GM18505 (cell line): ENCODE data around the gene PTN.
"Not testable (repeated sequence)": the region's sequence is repeated elsewhere in the genome, so short reads cannot be mapped to it uniquely, and the experiment has no call there.

ENCODE experiments used
- ATAC-seq: cut with Tn5 transposase; IDR thresholded peaks from one replicate; pipeline ENCODE4 v1.9.1; 2021; ENCODE audit not compliant: unreplicated experiment
- POLR2A ChIP-seq: IDR thresholded peaks from 4 replicates; pipeline ENCODE4 v1.6.1; 2011; ENCODE audit warnings: borderline replicate concordance; ENCODE audit not compliant: insufficient read depth, insufficient read length; ENCODE audit errors: extremely low read depth

Gene PTN

GRCh38 chr7:137266764-137267163 is 76.8 kb downstream of the PTN start:
- no peak for TF ChIP-seq POLR2A
- no peak for ATAC-seq

GRCh38 chr7:137265480-137265879 is 78.1 kb downstream of the PTN start:
- not testable (repeated sequence) for ATAC-seq

- no peak for TF ChIP-seq POLR2A
- ATAC-seq: no peak
These were observed 80.9 kb downstream of the PTN start for GRCh38 chr7:137262599-137262998.

GRCh38 chr7:137258552-137258951 is 85.0 kb downstream of the PTN start:
- no peak for ATAC-seq
- TF ChIP-seq POLR2A: no peak

GRCh38 chr7:137254766-137255165 is 88.8 kb downstream of the PTN start:
- no peak for ATAC-seq
- TF ChIP-seq POLR2A: no peak

GRCh38 chr7:137245890-137246289 is 97.6 kb downstream of the PTN start:
- TF ChIP-seq POLR2A: no peak
- no peak for ATAC-seq

GRCh38 chr7:137245186-137245585 is 98.3 kb downstream of the PTN start:
- no peak for ATAC-seq
- TF ChIP-seq POLR2A: no peak

GRCh38 chr7:137243741-137244140 is 99.8 kb downstream of the PTN start:
- no peak for ATAC-seq
- TF ChIP-seq POLR2A: no peak

- TF ChIP-seq POLR2A: no peak
- ATAC-seq: no peak
These were observed 100.9 kb downstream of the PTN start for GRCh38 chr7:137242616-137243015.

GRCh38 chr7:137241655-137242360 is 101.7 kb downstream of the PTN start:
- no peak for TF ChIP-seq POLR2A
- no peak for ATAC-seq

GRCh38 chr7:137239186-137239585 is 104.3 kb downstream of the PTN start:
- ATAC-seq: not testable (repeated sequence)

- no peak for ATAC-seq
- no peak for TF ChIP-seq POLR2A
These were observed 108.1 kb downstream of the PTN start for GRCh38 chr7:137235434-137235833.

- no peak for TF ChIP-seq POLR2A
- no peak for ATAC-seq
These were observed 112.4 kb downstream of the PTN start for GRCh38 chr7:137231167-137231566.

- TF ChIP-seq POLR2A: no peak
- ATAC-seq: no peak
These were observed 122.1 kb downstream of the PTN start for GRCh38 chr7:137221467-137221866.

GRCh38 chr7:137213744-137214143 is 129.8 kb downstream of the PTN start:
- ATAC-seq: no peak
- TF ChIP-seq POLR2A: no peak
